ENCODE results near the gene C1orf226.
A peak's percentile ranks its signal among the peaks of the same experiment; 100 is the strongest.

C1orf226 gene

DNA sequence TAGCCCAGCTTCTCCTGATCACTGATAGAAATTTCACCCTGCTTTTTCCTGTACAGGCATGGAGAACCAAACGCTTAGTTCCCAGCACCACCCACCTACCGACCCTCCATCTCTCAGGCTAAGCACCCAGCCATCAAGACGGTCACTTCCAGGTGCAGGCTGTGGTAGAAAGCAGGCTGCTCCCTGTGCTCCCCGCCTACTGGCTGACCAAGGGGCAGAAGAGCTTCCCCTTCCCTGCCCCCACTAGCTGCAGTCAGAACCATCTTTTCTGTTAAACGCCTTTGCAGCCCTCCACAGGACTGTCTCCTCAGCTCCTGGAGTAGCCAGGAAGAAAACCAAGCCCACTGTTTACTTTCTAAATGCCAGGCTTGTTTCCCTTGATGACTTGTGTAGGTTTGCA is 27.8 kb upstream of the C1orf226 start:
- no peak overlapping the region for H3K9ac ChIP-seq (ENCODE audit: low read length)
- H3K4me1 ChIP-seq (ENCODE audit: control insufficient read depth, insufficient read depth, low read length) = no peaks in the 10 kb centered on the region
- no peak overlapping the region for H3K4me3 ChIP-seq (ENCODE audit: low read length)
- no peaks in the 10 kb centered on the region for H3K9me3 ChIP-seq (ENCODE audit: control insufficient read depth, low read length)
- no peak for DNase-seq (ENCODE audit: low read depth)
- H3K36me3 ChIP-seq (ENCODE audit: control insufficient read depth, insufficient read depth, low read length, severe bottlenecking) = no peaks in the 10 kb centered on the region
- H3K27me3 ChIP-seq (replicated peaks; ENCODE audit: control insufficient read depth, insufficient read depth, low read length) = no peaks in the 10 kb centered on the region

DNA sequence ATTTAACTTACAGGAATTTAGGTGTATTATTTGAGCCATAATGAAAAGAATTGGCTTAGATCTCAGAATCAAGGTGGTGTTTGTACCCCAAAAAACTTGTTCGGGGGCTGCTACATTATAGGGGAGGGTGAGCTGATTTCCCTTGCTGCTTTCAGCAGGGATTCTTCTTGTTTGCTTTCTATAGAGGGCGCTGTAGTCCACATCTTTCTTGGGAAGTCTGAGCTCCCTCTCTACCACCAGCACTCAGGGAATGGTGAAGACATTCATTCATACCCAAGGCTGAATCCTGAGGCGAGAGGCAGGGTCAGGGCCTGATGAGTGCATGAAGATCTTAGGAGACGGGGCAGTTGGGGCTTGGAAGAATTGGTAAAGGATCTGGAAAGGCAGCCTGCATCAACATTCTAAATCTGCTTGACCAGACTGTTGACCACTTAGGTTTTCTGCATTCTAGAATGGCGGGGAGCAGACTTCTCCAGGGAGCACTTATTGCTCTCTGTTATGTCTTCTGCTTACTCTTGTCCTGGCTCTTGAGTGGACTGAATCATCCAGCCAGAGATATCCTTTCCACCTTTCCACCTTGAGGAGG is 23.8 kb upstream of the C1orf226 start:
- Histone ChIP-seq H3K36me3 (ENCODE audit: control insufficient read depth, insufficient read depth, low read length, severe bottlenecking) (no peaks in the 10 kb centered on the region), H3K9me3 (ENCODE audit: control insufficient read depth, low read length) (no peaks in the 10 kb centered on the region), H3K27me3 (replicated peaks; ENCODE audit: control insufficient read depth, insufficient read depth, low read length) (peaks cover 1% of the 10 kb centered on the region), H3K4me3 (ENCODE audit: low read length) (no peak overlapping the region), H3K4me1 (ENCODE audit: control insufficient read depth, insufficient read depth, low read length) (no peaks in the 10 kb centered on the region), H3K9ac (ENCODE audit: low read length) (no peak overlapping the region)
- peak; percentile 70 for DNase-seq (ENCODE audit: low read depth)

DNA sequence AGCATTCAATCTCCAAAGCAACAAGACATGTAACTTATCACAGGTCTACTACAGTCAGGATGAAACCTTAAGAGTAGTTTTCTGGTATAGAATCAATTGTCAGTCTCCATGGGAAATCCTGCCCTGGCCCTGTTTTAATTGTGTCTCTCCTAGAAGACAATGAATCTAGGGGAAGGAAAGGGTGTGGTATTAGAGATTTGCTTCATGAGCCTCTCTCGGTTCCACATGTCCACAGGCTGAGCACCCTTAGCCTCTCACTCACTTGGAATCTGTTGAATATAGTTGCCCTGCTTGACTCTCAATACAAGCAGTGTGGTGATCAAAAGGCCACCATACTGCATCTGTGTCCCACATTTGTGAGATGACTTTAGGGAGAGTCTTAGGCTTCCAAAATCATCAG is 22.6 kb upstream of the C1orf226 start:
- no peak for DNase-seq (ENCODE audit: low read depth)
- H3K9me3 ChIP-seq (ENCODE audit: control insufficient read depth, low read length) = no peaks in the 10 kb centered on the region
- H3K36me3 ChIP-seq (ENCODE audit: control insufficient read depth, insufficient read depth, low read length, severe bottlenecking) = no peaks in the 10 kb centered on the region
- no peak overlapping the region for H3K4me3 ChIP-seq (ENCODE audit: low read length)
- no peaks in the 10 kb centered on the region for H3K4me1 ChIP-seq (ENCODE audit: control insufficient read depth, insufficient read depth, low read length)
- H3K27me3 ChIP-seq (replicated peaks; ENCODE audit: control insufficient read depth, insufficient read depth, low read length) = peaks cover 5% of the 10 kb centered on the region
- no peak overlapping the region for H3K9ac ChIP-seq (ENCODE audit: low read length)

DNA sequence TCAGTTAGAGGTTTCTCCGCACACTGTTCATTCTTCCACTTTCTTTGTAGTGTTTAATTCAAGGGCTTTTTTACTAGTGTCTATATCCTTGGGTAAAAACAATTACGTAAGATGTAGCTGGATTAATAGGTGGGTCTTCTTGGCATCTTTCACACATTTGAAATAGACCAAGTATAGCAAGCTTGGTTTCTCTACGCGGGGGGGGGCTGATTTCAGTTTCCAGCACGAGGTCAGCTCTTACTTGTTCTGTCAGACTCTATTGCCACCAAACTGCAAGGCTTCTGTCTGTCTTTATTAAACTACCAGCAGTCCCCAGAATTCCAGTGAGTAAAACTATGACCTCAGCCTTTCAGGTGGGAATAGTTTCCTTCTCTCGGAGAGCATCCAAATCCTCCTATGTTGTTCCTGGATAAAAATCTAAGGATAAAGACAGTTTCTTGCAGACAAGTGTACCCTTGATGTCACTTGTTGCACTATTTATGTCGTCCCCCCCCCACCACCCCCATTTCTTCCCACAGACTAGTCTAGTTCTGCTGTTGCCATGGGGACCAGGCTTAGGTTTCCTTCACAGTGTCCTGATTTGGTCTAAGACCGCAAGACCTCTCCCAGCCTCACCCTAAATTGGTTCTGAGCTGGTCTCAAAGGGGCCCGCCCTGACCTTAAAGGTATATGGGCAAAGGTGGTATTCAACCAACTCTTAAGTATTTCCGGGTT is 21.8 kb upstream of the C1orf226 start:
- H3K9me3 ChIP-seq (ENCODE audit: control insufficient read depth, low read length) = no peaks in the 10 kb centered on the region
- H3K4me1 ChIP-seq (ENCODE audit: control insufficient read depth, insufficient read depth, low read length) = no peaks in the 10 kb centered on the region
- H3K9ac ChIP-seq (ENCODE audit: low read length) = no peak overlapping the region
- H3K36me3 ChIP-seq (ENCODE audit: control insufficient read depth, insufficient read depth, low read length, severe bottlenecking) = no peaks in the 10 kb centered on the region
- H3K27me3 ChIP-seq (replicated peaks; ENCODE audit: control insufficient read depth, insufficient read depth, low read length) = peaks cover 5% of the 10 kb centered on the region
- H3K4me3 ChIP-seq (ENCODE audit: low read length) = no peak overlapping the region
- no peak for DNase-seq (ENCODE audit: low read depth)

DNA sequence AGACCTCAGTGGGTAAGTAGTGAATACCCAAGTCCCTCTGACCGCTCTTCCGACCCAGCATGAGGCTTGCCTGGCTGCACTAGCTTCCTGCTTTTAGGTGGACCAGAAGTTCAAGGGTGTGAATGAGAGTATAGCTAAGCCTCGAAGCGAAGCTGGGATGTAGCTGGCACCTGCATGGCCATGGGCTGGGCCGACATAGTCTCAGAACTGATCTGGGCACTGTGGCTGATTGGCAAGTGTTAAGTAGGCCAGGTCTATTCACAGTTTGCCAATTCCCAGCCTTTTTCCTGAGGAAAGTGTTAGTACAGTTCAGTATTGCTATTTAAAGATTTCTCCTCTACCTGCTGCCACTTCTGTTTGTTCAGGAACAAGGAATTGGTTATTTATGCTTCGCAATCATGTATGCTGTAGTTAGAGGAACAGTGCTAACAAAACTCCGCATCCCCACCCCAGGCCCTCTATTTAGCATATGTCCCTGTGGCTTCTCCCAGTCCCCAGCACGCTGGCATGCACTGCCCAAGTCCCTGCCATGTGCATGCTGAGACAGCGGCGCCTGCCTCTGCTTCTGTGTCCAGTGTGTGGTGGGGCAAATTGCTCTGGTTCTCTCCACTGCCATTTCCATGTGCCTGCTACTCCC is 21.2 kb upstream of the C1orf226 start:
- no peaks in the 10 kb centered on the region for H3K9me3 ChIP-seq (ENCODE audit: control insufficient read depth, low read length)
- no peak for DNase-seq (ENCODE audit: low read depth)
- no peak overlapping the region for H3K4me3 ChIP-seq (ENCODE audit: low read length)
- no peaks in the 10 kb centered on the region for H3K4me1 ChIP-seq (ENCODE audit: control insufficient read depth, insufficient read depth, low read length)
- H3K9ac ChIP-seq (ENCODE audit: low read length) = no peak overlapping the region
- H3K27me3 ChIP-seq (replicated peaks; ENCODE audit: control insufficient read depth, insufficient read depth, low read length) = peaks cover 8% of the 10 kb centered on the region
- H3K36me3 ChIP-seq (ENCODE audit: control insufficient read depth, insufficient read depth, low read length, severe bottlenecking) = no peaks in the 10 kb centered on the region

DNA sequence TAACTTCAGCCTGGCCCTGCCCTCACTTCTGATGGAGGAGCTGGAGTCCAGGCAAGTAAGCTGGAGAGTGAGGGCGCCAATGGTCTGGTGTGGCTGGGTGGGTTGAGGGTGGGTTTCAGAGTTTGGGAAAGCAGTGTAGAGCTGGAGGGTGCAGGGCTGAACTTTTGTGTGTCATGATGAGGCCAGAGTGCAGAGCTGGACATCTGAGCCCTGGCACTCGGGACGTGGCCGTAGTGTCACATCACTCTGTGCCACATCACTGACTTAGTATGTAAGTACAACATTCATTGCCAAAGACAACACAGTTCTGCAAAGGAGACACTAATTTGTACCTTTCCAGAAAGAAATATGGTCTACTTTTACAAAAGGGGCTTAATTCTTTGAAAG is 20.7 kb upstream of the C1orf226 start:
- no peaks in the 10 kb centered on the region for H3K36me3 ChIP-seq (ENCODE audit: control insufficient read depth, insufficient read depth, low read length, severe bottlenecking)
- no peak for DNase-seq (ENCODE audit: low read depth)
- H3K27me3 ChIP-seq (replicated peaks; ENCODE audit: control insufficient read depth, insufficient read depth, low read length) = peaks cover 9% of the 10 kb centered on the region
- H3K9me3 ChIP-seq (ENCODE audit: control insufficient read depth, low read length) = no peaks in the 10 kb centered on the region
- H3K4me1 ChIP-seq (ENCODE audit: control insufficient read depth, insufficient read depth, low read length) = no peaks in the 10 kb centered on the region
- no peak overlapping the region for H3K9ac ChIP-seq (ENCODE audit: low read length)
- no peak overlapping the region for H3K4me3 ChIP-seq (ENCODE audit: low read length)

DNA sequence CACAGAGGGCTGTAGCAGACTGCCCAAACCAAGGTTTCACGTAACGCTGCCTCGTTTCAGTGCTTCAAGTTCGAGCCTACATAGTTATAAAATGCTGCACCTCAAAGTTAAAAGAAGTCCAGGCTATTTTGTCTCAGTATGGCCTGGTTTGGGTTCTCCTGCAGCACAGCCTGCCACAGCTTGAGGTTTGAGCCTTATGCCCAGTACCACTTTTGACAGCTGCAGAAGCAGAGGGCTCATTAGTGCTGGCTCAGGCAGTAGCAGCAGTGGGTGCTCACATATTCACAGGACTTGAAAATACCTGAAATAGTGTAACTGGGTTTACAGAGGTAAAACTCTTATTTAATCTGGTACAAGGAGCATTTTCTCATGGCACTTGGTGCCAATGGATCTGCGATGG is 20.2 kb upstream of the C1orf226 start:
- no peak overlapping the region for H3K4me3 ChIP-seq (ENCODE audit: low read length)
- H3K9me3 ChIP-seq (ENCODE audit: control insufficient read depth, low read length) = no peaks in the 10 kb centered on the region
- H3K27me3 ChIP-seq (replicated peaks; ENCODE audit: control insufficient read depth, insufficient read depth, low read length) = peaks cover 9% of the 10 kb centered on the region
- H3K9ac ChIP-seq (ENCODE audit: low read length) = no peak overlapping the region
- no peaks in the 10 kb centered on the region for H3K36me3 ChIP-seq (ENCODE audit: control insufficient read depth, insufficient read depth, low read length, severe bottlenecking)
- no peak for DNase-seq (ENCODE audit: low read depth)
- H3K4me1 ChIP-seq (ENCODE audit: control insufficient read depth, insufficient read depth, low read length) = no peaks in the 10 kb centered on the region

DNA sequence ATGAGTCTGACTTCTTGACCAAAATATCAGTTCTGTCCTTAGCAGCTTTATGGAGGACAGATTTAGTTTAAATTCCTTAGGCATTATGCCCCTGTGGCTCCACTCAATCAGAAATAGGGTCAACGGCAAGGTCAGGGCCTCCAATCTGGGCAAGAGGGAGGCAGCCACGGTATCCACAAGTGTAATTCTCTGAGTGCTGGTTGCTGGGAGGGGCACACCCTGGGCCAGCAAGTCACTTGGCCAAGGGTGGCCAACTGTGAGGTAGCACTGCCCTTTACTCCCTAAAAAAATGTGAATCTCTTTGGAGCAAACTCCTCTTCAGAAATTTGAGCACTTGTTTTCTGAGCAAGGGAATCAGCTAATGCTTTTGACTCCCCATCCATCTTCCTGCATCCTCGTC is 17.7 kb upstream of the C1orf226 start:
- no peak for DNase-seq (ENCODE audit: low read depth)
- Histone ChIP-seq H3K27me3 (replicated peaks; ENCODE audit: control insufficient read depth, insufficient read depth, low read length) (peaks cover 12% of the 10 kb centered on the region), H3K4me1 (ENCODE audit: control insufficient read depth, insufficient read depth, low read length) (no peaks in the 10 kb centered on the region), H3K36me3 (ENCODE audit: control insufficient read depth, insufficient read depth, low read length, severe bottlenecking) (no peaks in the 10 kb centered on the region), H3K9me3 (ENCODE audit: control insufficient read depth, low read length) (no peaks in the 10 kb centered on the region), H3K4me3 (ENCODE audit: low read length) (no peak overlapping the region), H3K9ac (ENCODE audit: low read length) (no peak overlapping the region)

DNA sequence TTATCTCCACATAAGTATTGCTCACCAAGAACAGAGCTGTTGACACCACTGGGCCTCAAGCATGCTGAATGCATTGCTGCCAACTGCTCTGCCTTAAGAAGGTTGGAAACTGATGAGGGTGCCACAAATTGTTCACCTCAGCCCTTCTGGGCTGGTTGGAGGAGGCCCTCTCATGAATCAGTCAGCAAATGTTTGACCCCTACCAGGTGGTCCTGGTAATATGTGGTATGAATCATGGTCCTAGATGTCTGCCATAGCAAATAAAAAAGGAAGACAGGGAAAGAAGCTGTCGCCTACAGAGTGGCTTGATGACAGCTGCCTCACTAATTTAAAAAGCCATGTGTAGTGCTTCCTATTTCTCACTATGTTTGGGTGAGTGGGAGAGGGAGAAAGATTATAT is 17.0 kb upstream of the C1orf226 start:
- Histone ChIP-seq H3K4me3 (ENCODE audit: low read length) (no peak overlapping the region), H3K9ac (ENCODE audit: low read length) (no peak overlapping the region), H3K4me1 (ENCODE audit: control insufficient read depth, insufficient read depth, low read length) (no peaks in the 10 kb centered on the region), H3K36me3 (ENCODE audit: control insufficient read depth, insufficient read depth, low read length, severe bottlenecking) (no peaks in the 10 kb centered on the region), H3K27me3 (replicated peaks; ENCODE audit: control insufficient read depth, insufficient read depth, low read length) (peaks cover 14% of the 10 kb centered on the region), H3K9me3 (ENCODE audit: control insufficient read depth, low read length) (no peaks in the 10 kb centered on the region)
- no peak for DNase-seq (ENCODE audit: low read depth)

DNA sequence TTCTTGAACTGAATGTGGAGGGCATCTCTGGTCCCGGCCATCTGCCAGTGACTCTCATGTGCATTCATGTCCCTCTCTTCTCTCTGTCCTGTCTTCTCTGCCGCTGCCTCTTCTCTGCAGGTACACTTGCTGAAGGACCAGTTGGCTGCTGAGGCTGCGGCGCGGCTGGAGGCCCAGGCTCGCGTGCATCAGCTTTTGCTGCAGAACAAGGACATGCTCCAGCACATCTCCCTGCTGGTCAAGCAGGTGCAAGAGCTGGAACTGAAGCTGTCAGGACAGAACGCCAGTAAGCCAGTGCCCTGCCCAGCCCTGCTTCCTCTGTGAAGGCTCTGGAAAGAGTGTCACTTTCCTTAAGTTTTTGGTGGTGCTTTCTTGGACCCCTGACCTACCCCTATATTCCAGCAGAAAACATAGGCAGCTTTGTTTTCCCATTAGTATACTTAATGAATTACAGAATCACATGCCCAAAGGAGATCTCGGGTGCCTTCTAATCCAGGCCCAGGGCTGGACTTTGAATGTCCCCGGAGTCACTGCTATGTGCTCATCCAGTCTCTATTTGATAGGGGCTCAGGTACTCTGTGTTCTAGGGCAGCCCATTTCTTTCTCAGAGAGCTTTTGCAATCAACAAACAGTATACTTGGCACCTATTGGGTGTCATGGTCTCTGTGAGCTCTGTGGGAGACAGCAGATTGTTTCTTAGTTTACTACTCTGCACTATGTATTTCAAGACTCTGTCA is 16.1 kb upstream of the C1orf226 start:
- H3K9me3 ChIP-seq (ENCODE audit: control insufficient read depth, low read length) = no peaks in the 10 kb centered on the region
- H3K27me3 ChIP-seq (replicated peaks; ENCODE audit: control insufficient read depth, insufficient read depth, low read length) = peaks cover 14% of the 10 kb centered on the region
- no peaks in the 10 kb centered on the region for H3K4me1 ChIP-seq (ENCODE audit: control insufficient read depth, insufficient read depth, low read length)
- H3K9ac ChIP-seq (ENCODE audit: low read length) = no peak overlapping the region
- no peak for DNase-seq (ENCODE audit: low read depth)
- H3K4me3 ChIP-seq (ENCODE audit: low read length) = no peak overlapping the region
- no peaks in the 10 kb centered on the region for H3K36me3 ChIP-seq (ENCODE audit: control insufficient read depth, insufficient read depth, low read length, severe bottlenecking)

DNA sequence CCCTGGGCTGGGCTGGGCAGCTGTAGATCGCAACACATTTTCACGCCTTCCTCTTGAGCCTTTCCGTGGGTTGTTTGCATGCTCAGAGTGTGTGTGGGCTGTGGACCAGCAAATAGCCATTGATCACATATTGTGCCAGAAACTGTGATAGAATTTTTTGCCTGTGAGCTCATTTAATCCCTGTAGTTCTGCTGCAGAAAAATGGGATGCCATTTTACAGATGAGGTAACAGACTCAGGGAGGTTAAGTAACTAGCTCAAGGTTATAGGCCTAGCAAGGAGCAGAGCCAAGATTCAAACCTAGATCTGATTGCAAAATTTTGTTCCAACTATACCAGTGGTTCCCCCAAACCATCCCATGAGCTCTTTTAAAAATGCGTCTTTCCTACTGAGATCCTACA is 15.4 kb upstream of the C1orf226 start:
- H3K9ac ChIP-seq (ENCODE audit: low read length) = no peak overlapping the region
- no peaks in the 10 kb centered on the region for H3K4me1 ChIP-seq (ENCODE audit: control insufficient read depth, insufficient read depth, low read length)
- no peaks in the 10 kb centered on the region for H3K9me3 ChIP-seq (ENCODE audit: control insufficient read depth, low read length)
- H3K36me3 ChIP-seq (ENCODE audit: control insufficient read depth, insufficient read depth, low read length, severe bottlenecking) = no peaks in the 10 kb centered on the region
- H3K4me3 ChIP-seq (ENCODE audit: low read length) = no peak overlapping the region
- peaks cover 14% of the 10 kb centered on the region for H3K27me3 ChIP-seq (replicated peaks; ENCODE audit: control insufficient read depth, insufficient read depth, low read length)
- no peak for DNase-seq (ENCODE audit: low read depth)

Measured in adipocyte (in vitro differentiated cells).